Naive B cell (primary cell): Measurements from ENCODE around the gene SERPINB10. TPM values are rescaled to one million over a fixed set of nuclear protein-coding genes. Genes with fewer than 3 reads are reported as not detected.

Source experiments
- ATAC-seq, 2 donors: fragments of 150-1000 bp; cut with Tn5 transposase; 2 replicates each; pipeline ENCODE4 v1.10.0; 2021; ENCODE audit warnings: low read depth in 2 of 2, mild to moderate bottlenecking in 2 of 2, moderate library complexity in 2 of 2
- DNase-seq: peaks from one replicate; pipeline ENCODE4 v3.0.0; 2022
- H3K27ac Mint-ChIP-seq, 6 donors: one replicate each; pipeline ENCODE4 v1.8.0; 2020 to 2022; ENCODE audit warnings: mild to moderate bottlenecking in 6 of 6, mixed read lengths in 6 of 6, moderate library complexity in 5 of 6, inconsistent platforms in 2 of 6
- H3K27me3 Mint-ChIP-seq, 3 donors: one replicate each; pipeline ENCODE4 v1.8.0; 2021 to 2022; ENCODE audit warnings: mixed read lengths in 3 of 3, mild to moderate bottlenecking in 1 of 3
- H3K36me3 Mint-ChIP-seq, 2 donors: one replicate each; pipeline ENCODE4 v1.8.0; 2020 to 2022; ENCODE audit warnings: mixed read lengths in 2 of 2, inconsistent platforms in 1 of 2, mild to moderate bottlenecking in 1 of 2
- H3K4me1 Mint-ChIP-seq, 3 donors: one replicate each; pipeline ENCODE4 v1.8.0; 2020 to 2022; ENCODE audit warnings: mixed read lengths in 3 of 3, inconsistent platforms in 1 of 3, mild to moderate bottlenecking in 1 of 3, moderate library complexity in 1 of 3
- H3K4me3 Mint-ChIP-seq, 8 donors: one replicate each; pipeline ENCODE4 v1.8.0; 2020 to 2022; ENCODE audit warnings: mild to moderate bottlenecking in 8 of 8, mixed read lengths in 8 of 8, moderate library complexity in 8 of 8, inconsistent platforms in 2 of 8
- H3K9me3 Mint-ChIP-seq, 7 donors: one replicate each; pipeline ENCODE4 v1.8.0; 2020 to 2022; ENCODE audit warnings: mixed read lengths in 7 of 7, mild to moderate bottlenecking in 5 of 7, inconsistent platforms in 2 of 7, moderate library complexity in 1 of 7
- polyA plus RNA-seq, 6 donors: library from polyadenylated mRNA; unstranded; fragments of 300-500 nt; fragmentation: Illumina TruSeq; gene quantifications; one replicate each; pipeline ENCODE4 v1.2.3, GENCODE V29; 2021; ENCODE audit warnings: low read depth in 6 of 6

Gene SERPINB10
- polyA plus RNA-seq, 6 donors from 2014 or later = not detected

GRCh38 chr18:63965716-63966330, 58.1 kb downstream of the SERPINB10 start:
- DNase-seq (no peak), ATAC-seq (no peak)
- peaks cover 0 to 12% of the 10 kb centered on the region in 2 donors for H3K36me3 Mint-ChIP-seq
- H3K27me3 Mint-ChIP-seq = peaks cover 6 to 17% (median 13%) of the 10 kb centered on the region in 3 donors
- H3K27ac Mint-ChIP-seq = peak overlapping the region in 1 of 6 donors; percentile 29
- H3K4me3 Mint-ChIP-seq = peak overlapping the region in 2 of 8 donors; percentile 18 to 31
- H3K9me3 Mint-ChIP-seq = no peaks in the 10 kb centered on the region
- H3K4me1 Mint-ChIP-seq = peaks cover 14 to 19% (median 14%) of the 10 kb centered on the region in 3 donors

- Mint-ChIP-seq H3K27ac (peak within 1 kb of the TSS; percentile 93 to 98 (median 97)), H3K4me1 (peaks cover 47 to 55% (median 53%) of the 10 kb centered on the region in 3 donors), H3K9me3 (peaks cover 0 to 9% (median 0%) of the 10 kb centered on the region in 7 donors), H3K4me3 (peak within 1 kb of the TSS; percentile 93 to 100 (median 99)), H3K27me3 (peaks cover 0 to 7% (median 0%) of the 10 kb centered on the region in 3 donors), H3K36me3 (peaks cover 0 to 15% of the 10 kb centered on the region in 2 donors)
- ATAC-seq (peak; percentile 87 to 88), DNase-seq (peak; percentile 62)
These were observed 62.4 kb downstream of the SERPINB10 start, which contains the start of gene SERPINB8 for GRCh38 chr18:63969942-63970808. TSS of gene SERPINB8 (plus strand) at chr18:63970081. CDS start at chr18:63978309, 8,228 bp downstream.

- Mint-ChIP-seq H3K9me3 (peaks cover 0 to 9% (median 0%) of the 10 kb centered on the region in 7 donors), H3K4me3 (peak overlapping the region; percentile 93 to 100 (median 99)), H3K27ac (peak overlapping the region in 4 of 6 donors; percentile 69 to 98 (median 96)), H3K4me1 (peaks cover 53 to 61% (median 59%) of the 10 kb centered on the region in 3 donors), H3K27me3 (peaks cover 0 to 7% (median 0%) of the 10 kb centered on the region in 3 donors), H3K36me3 (peaks cover 0 to 15% of the 10 kb centered on the region in 2 donors)
- ATAC-seq = no peak
- DNase-seq = no peak
These were observed 63.0 kb downstream of the SERPINB10 start for GRCh38 chr18:63970809-63971205.

GRCh38 chr18:63971320-63972001, 63.7 kb downstream of the SERPINB10 start:
- peaks cover 0 to 9% (median 0%) of the 10 kb centered on the region in 7 donors for H3K9me3 Mint-ChIP-seq
- ATAC-seq (no peak), DNase-seq (no peak)
- peaks cover 0 to 15% of the 10 kb centered on the region in 2 donors for H3K36me3 Mint-ChIP-seq
- peak overlapping the region; percentile 93 to 100 (median 99) for H3K4me3 Mint-ChIP-seq
- H3K27ac Mint-ChIP-seq = peak overlapping the region; percentile 25 to 98 (median 86)
- peaks cover 0 to 5% (median 0%) of the 10 kb centered on the region in 3 donors for H3K27me3 Mint-ChIP-seq
- H3K4me1 Mint-ChIP-seq = peaks cover 55 to 65% (median 61%) of the 10 kb centered on the region in 3 donors

- H3K36me3 Mint-ChIP-seq = peaks cover 0 to 15% of the 10 kb centered on the region in 2 donors
- peak overlapping the region; percentile 86 to 100 (median 98) for H3K4me3 Mint-ChIP-seq
- DNase-seq (no peak), ATAC-seq (no peak)
- H3K27ac Mint-ChIP-seq = peak overlapping the region in 4 of 6 donors; percentile 39 to 97 (median 84)
- peaks cover 57 to 67% (median 61%) of the 10 kb centered on the region in 3 donors for H3K4me1 Mint-ChIP-seq
- H3K9me3 Mint-ChIP-seq = peaks cover 0 to 9% (median 0%) of the 10 kb centered on the region in 7 donors
- H3K27me3 Mint-ChIP-seq = no peaks in the 10 kb centered on the region
These were observed 64.2 kb downstream of the SERPINB10 start for GRCh38 chr18:63972002-63972376.

- Mint-ChIP-seq H3K36me3 (peaks cover under 1 to 11% of the 10 kb centered on the region in 2 donors), H3K27me3 (no peaks in the 10 kb centered on the region), H3K27ac (peak overlapping the region; percentile 60 to 94 (median 85)), H3K4me1 (peaks cover 54 to 74% (median 72%) of the 10 kb centered on the region in 3 donors), H3K4me3 (peak overlapping the region; percentile 21 to 85 (median 50)), H3K9me3 (peaks cover 0 to 9% (median 0%) of the 10 kb centered on the region in 7 donors)
- DNase-seq = no peak
- no peak for ATAC-seq
These were observed 67.2 kb downstream of the SERPINB10 start for GRCh38 chr18:63974991-63975390.

- DNase-seq = peak; percentile 23
These were observed 67.9 kb downstream of the SERPINB10 start for GRCh38 chr18:63975628-63976027.

GRCh38 chr18:63977040-63977439, 69.3 kb downstream of the SERPINB10 start:
- ATAC-seq (no peak), DNase-seq (no peak)
- H3K9me3 Mint-ChIP-seq = peaks cover 0 to 9% (median 0%) of the 10 kb centered on the region in 7 donors
- H3K4me1 Mint-ChIP-seq = peaks cover 36 to 59% (median 58%) of the 10 kb centered on the region in 3 donors
- H3K4me3 Mint-ChIP-seq = no peak overlapping the region
- peak overlapping the region in 3 of 6 donors; percentile 23 to 69 (median 30) for H3K27ac Mint-ChIP-seq
- no peaks in the 10 kb centered on the region for H3K27me3 Mint-ChIP-seq
- H3K36me3 Mint-ChIP-seq = peaks cover 9 to 16% of the 10 kb centered on the region in 2 donors

More at GRCh38 chr18:63975628-63976027, 67.9 kb downstream of the SERPINB10 start:
- peak overlapping the region; percentile 20 to 94 (median 73) for H3K27ac Mint-ChIP-seq
- H3K4me3 Mint-ChIP-seq = peak overlapping the region; percentile 21 to 85 (median 50)
- peaks cover 0 to 9% (median 0%) of the 10 kb centered on the region in 7 donors for H3K9me3 Mint-ChIP-seq
- H3K36me3 Mint-ChIP-seq = peaks cover 4 to 5% of the 10 kb centered on the region in 2 donors
- ATAC-seq = peak; percentile 68 to 75
- no peaks in the 10 kb centered on the region for H3K27me3 Mint-ChIP-seq
- H3K4me1 Mint-ChIP-seq = peaks cover 50 to 73% (median 71%) of the 10 kb centered on the region in 3 donors

GRCh38 chr18:63979409-63979920, 71.7 kb downstream of the SERPINB10 start:
- peak; percentile 66 for ATAC-seq
- Mint-ChIP-seq H3K36me3 (peaks cover 18 to 25% of the 10 kb centered on the region in 2 donors), H3K4me3 (peak overlapping the region in 1 of 8 donors; percentile 52), H3K4me1 (peaks cover 26 to 38% (median 38%) of the 10 kb centered on the region in 3 donors), H3K27me3 (no peaks in the 10 kb centered on the region), H3K27ac (peak overlapping the region in 1 of 6 donors; percentile 88), H3K9me3 (no peaks in the 10 kb centered on the region)
- DNase-seq = peak; percentile 31

- H3K36me3 Mint-ChIP-seq = peaks cover 18 to 30% of the 10 kb centered on the region in 2 donors
These were observed 72.3 kb downstream of the SERPINB10 start for GRCh38 chr18:63980027-63980426.

GRCh38 chr18:63980896-63981460, 73.2 kb downstream of the SERPINB10 start:
- H3K4me3 Mint-ChIP-seq = no peak overlapping the region
- no peak for DNase-seq
- H3K4me1 Mint-ChIP-seq = peaks cover 13 to 23% (median 23%) of the 10 kb centered on the region in 3 donors
- H3K36me3 Mint-ChIP-seq = peaks cover 18 to 32% of the 10 kb centered on the region in 2 donors
- H3K9me3 Mint-ChIP-seq = no peaks in the 10 kb centered on the region
- ATAC-seq = no peak
- no peaks in the 10 kb centered on the region for H3K27me3 Mint-ChIP-seq
- peak overlapping the region in 1 of 6 donors; percentile 42 for H3K27ac Mint-ChIP-seq

More at GRCh38 chr18:63980027-63980426, 72.3 kb downstream of the SERPINB10 start:
- Mint-ChIP-seq H3K9me3 (no peaks in the 10 kb centered on the region), H3K27ac (peak overlapping the region in 1 of 6 donors; percentile 81), H3K27me3 (no peaks in the 10 kb centered on the region), H3K4me1 (peaks cover 21 to 32% (median 32%) of the 10 kb centered on the region in 3 donors), H3K4me3 (no peak overlapping the region)
- DNase-seq (no peak), ATAC-seq (no peak)

GRCh38 chr18:63981719-63982118, 74.0 kb downstream of the SERPINB10 start:
- ATAC-seq = no peak

More at GRCh38 chr18:63981719-63982118, 74.0 kb downstream of the SERPINB10 start:
- H3K4me3 Mint-ChIP-seq = no peak overlapping the region
- peaks cover 9 to 23% (median 19%) of the 10 kb centered on the region in 3 donors for H3K4me1 Mint-ChIP-seq
- DNase-seq = no peak
- H3K27ac Mint-ChIP-seq = peak overlapping the region in 1 of 6 donors; percentile 42
- peaks cover 18 to 40% of the 10 kb centered on the region in 2 donors for H3K36me3 Mint-ChIP-seq
- no peaks in the 10 kb centered on the region for H3K27me3 Mint-ChIP-seq
- no peaks in the 10 kb centered on the region for H3K9me3 Mint-ChIP-seq
